Measurements from ENCODE around the gene CHD6. TPM values are rescaled to one million over a fixed set of nuclear protein-coding genes. Genes with fewer than 3 reads are reported as not detected.

CHD6 gene
- total RNA-seq, 4 donors from 2014 or later: 32.5 to 37.7 (median 35.0) TPM

GRCh38 chr20:41654884-41655283 is 36.7 kb upstream of the CHD6 start:
- no CpG with 5 or more reads among the region's 1 CpG for WGBS
- H3K36me3 ChIP-seq: no peaks in the 10 kb centered on the region
- DNase-seq (ENCODE audit: extremely low spot score): no peak
- intact Hi-C loops (cut with DNase I): no loop called here
- H3K27me3 ChIP-seq: no peaks in the 10 kb centered on the region
- H3K4me3 ChIP-seq: no peak overlapping the region
- H3K4me1 ChIP-seq: no peaks in the 10 kb centered on the region
- no peaks in the 10 kb centered on the region for H3K9me3 ChIP-seq
- no peak overlapping the region for H3K27ac ChIP-seq (replicated peaks in 1 of 4)
- TF ChIP-seq EP300 (IDR thresholded peaks at IDR 0.05) (no peak), POLR2A (IDR thresholded peaks at IDR 0.05; ENCODE audit: low read depth) (no peak), POLR2AphosphoS5 (IDR thresholded peaks at IDR 0.05) (no peak)
- TF ChIP-seq, protein P1, sequence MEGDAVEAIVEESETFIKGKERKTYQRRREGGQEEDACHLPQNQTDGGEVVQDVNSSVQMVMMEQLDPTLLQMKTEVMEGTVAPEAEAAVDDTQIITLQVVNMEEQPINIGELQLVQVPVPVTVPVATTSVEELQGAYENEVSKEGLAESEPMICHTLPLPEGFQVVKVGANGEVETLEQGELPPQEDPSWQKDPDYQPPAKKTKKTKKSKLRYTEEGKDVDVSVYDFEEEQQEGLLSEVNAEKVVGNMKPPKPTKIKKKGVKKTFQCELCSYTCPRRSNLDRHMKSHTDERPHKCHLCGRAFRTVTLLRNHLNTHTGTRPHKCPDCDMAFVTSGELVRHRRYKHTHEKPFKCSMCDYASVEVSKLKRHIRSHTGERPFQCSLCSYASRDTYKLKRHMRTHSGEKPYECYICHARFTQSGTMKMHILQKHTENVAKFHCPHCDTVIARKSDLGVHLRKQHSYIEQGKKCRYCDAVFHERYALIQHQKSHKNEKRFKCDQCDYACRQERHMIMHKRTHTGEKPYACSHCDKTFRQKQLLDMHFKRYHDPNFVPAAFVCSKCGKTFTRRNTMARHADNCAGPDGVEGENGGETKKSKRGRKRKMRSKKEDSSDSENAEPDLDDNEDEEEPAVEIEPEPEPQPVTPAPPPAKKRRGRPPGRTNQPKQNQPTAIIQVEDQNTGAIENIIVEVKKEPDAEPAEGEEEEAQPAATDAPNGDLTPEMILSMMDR (IDR thresholded peaks at IDR 0.05): no peak

DNA sequence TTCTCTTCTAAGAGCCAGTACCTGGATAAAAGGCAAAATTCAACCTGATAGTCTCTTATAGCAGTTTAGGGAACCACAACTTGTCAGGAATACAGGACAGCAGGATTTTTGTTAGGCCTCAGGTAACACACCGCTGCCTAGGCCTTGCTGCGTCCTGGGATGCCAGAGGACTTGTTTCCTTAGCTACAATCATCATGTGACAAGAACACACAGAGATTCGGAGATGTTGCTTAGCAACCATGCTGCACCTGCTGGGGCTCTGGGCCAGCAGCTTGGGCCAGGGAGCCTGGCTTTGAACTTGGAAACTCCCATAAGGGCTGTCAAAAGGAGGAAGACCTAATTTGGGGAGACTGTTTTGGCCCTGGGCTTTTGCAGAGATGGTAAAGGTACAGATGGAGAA is 36.1 kb upstream of the CHD6 start:
- TF ChIP-seq EP300 (IDR thresholded peaks at IDR 0.05): no peak
- no peak for TF ChIP-seq POLR2A (IDR thresholded peaks at IDR 0.05; ENCODE audit: low read depth)
- TF ChIP-seq POLR2AphosphoS5 (IDR thresholded peaks at IDR 0.05): no peak
- no peaks in the 10 kb centered on the region for H3K9me3 ChIP-seq
- intact Hi-C loops (cut with DNase I): no loop called here
- no peaks in the 10 kb centered on the region for H3K4me1 ChIP-seq
- WGBS: 81% methylated on average over 3 of the region's 3 CpGs
- H3K27ac ChIP-seq (replicated peaks in 1 of 4): no peak overlapping the region
- DNase-seq (ENCODE audit: extremely low spot score): no peak
- H3K36me3 ChIP-seq: no peaks in the 10 kb centered on the region
- no peak overlapping the region for H3K4me3 ChIP-seq
- H3K27me3 ChIP-seq: no peaks in the 10 kb centered on the region

DNA sequence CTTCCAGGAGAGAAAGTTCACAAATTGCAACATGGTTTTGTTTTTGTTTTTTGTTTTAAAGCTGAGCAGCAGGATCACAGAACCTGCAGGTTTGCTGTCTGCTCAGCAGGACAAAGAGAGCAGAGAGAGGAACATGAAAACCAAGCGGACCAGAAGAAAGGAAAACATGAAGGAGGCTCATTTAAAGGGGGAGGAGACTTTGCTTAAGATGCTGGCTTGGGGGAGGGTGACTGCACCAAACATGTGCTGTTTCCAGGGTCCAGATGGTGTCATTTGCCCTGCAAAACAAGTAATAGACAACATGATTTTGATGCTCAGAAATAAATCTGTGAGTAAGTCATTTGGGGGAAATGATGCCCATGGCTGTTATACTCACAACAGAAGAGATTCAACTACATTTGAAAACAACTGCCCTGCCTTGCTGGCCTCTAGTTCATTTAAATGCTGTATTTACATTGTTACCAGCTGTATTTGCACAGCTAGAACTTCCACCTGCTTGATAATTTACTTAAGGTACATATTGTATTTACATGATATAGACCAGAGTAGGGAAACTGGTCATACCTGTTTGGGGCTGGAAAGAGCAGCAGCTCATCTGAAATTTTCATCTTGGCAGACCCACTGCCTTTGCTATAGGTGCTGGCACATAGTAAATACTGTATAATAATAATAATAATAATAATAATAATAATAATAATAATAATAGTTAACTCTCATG is 32.2 kb upstream of the CHD6 start:
- no peak overlapping the region for H3K27ac ChIP-seq (replicated peaks in 1 of 4)
- no peak for DNase-seq (ENCODE audit: extremely low spot score)
- intact Hi-C loops (cut with DNase I): no loop called here
- H3K27me3 ChIP-seq: no peaks in the 10 kb centered on the region
- WGBS: 65% methylated on average over 1 of the region's 1 CpG
- H3K36me3 ChIP-seq: no peaks in the 10 kb centered on the region
- H3K4me1 ChIP-seq: no peaks in the 10 kb centered on the region
- H3K9me3 ChIP-seq: no peaks in the 10 kb centered on the region
- TF ChIP-seq POLR2AphosphoS5 (IDR thresholded peaks at IDR 0.05): no peak
- TF ChIP-seq EP300 (IDR thresholded peaks at IDR 0.05): no peak
- no peak for TF ChIP-seq POLR2A (IDR thresholded peaks at IDR 0.05; ENCODE audit: low read depth)
- TF ChIP-seq, protein P1 (IDR thresholded peaks at IDR 0.05): no peak
- no peak overlapping the region for H3K4me3 ChIP-seq

- DNase-seq (ENCODE audit: extremely low spot score): no peak
- no peaks in the 10 kb centered on the region for H3K36me3 ChIP-seq
- 62% methylated on average over 3 of the region's 3 CpGs for WGBS
- H3K27me3 ChIP-seq: no peaks in the 10 kb centered on the region
- TF ChIP-seq POLR2A (IDR thresholded peaks at IDR 0.05; ENCODE audit: low read depth) (no peak), EP300 (IDR thresholded peaks at IDR 0.05) (no peak), POLR2AphosphoS5 (IDR thresholded peaks at IDR 0.05) (no peak)
- TF ChIP-seq, protein P1 (IDR thresholded peaks at IDR 0.05): no peak
- no peak overlapping the region for H3K4me3 ChIP-seq
- H3K9me3 ChIP-seq: no peaks in the 10 kb centered on the region
- H3K27ac ChIP-seq (replicated peaks in 1 of 4): no peak overlapping the region
- intact Hi-C loops (cut with DNase I): no loop called here
- no peaks in the 10 kb centered on the region for H3K4me1 ChIP-seq
Measured at GRCh38 chr20:41649489-41649888, 31.3 kb upstream of the CHD6 start.

GRCh38 chr20:41645372-41645771 is 27.2 kb upstream of the CHD6 start:
- DNase-seq (ENCODE audit: extremely low spot score): no peak
- TF ChIP-seq, protein P1 (IDR thresholded peaks at IDR 0.05): no peak
- TF ChIP-seq POLR2A (IDR thresholded peaks at IDR 0.05; ENCODE audit: low read depth) (no peak), EP300 (IDR thresholded peaks at IDR 0.05) (no peak), POLR2AphosphoS5 (IDR thresholded peaks at IDR 0.05) (no peak)

More at GRCh38 chr20:41645372-41645771, 27.2 kb upstream of the CHD6 start:
- Histone ChIP-seq H3K27me3 (no peaks in the 10 kb centered on the region), H3K4me1 (no peaks in the 10 kb centered on the region), H3K9me3 (no peaks in the 10 kb centered on the region), H3K4me3 (no peak overlapping the region), H3K36me3 (no peaks in the 10 kb centered on the region), H3K27ac (replicated peaks in 1 of 4) (no peak overlapping the region)
- intact Hi-C loops (cut with DNase I): no loop called here
- WGBS: 78% methylated on average over 3 of the region's 3 CpGs

All from esophagus muscularis mucosa (tissue), 4 donors.